HepG2 (cell line): ENCODE results near the gene KDM1B. TPM values are rescaled to one million over a fixed set of nuclear protein-coding genes. Genes with fewer than 3 reads are reported as not detected.

Experiments
- ATAC-seq: fragments of 200-7000 bp; cut with Tn5 transposase; 3 replicates; pipeline ENCODE4 v1.9.1; 2020; ENCODE audit warnings: mild to moderate bottlenecking, moderate library complexity
- BruUV-seq: library from RNA; stranded (reverse); fragments of 400-500 nt; replicated peaks from 2 replicates; lab custom pipeline; 2021; lab: Mats Ljungman, UMichigan
- CTCF ChIA-PET: fragments of 300-600 bp; formaldehyde crosslinking; extraction: SDS; loops from one replicate; lab custom pipeline; 2021; ENCODE audit warnings: low total read pairs, inconsistent platforms, low intra/inter-chr PET ratio; lab: Yijun Ruan, JAX
- POLR2A ChIA-PET: fragments of 350-600 bp; sonication (Branson Sonifier 250); formaldehyde crosslinking; loops from one replicate; lab custom pipeline; 2020; ENCODE audit warnings: antibody characterized with exemption, inconsistent platforms; lab: Yijun Ruan, JAX
- DNase-seq: peaks from one replicate; pipeline ENCODE4 v3.0.0-alpha.2; 2015; ENCODE audit warnings: low spot score
- FAIRE-seq: peaks from 3 replicates; lab custom pipeline; 2011; peaks lifted over from hg19 to GRCh38; lab: Jason Lieb, UNC
- H2AFZ ChIP-seq: one replicate; pipeline ENCODE4 v1.6.1; 2011; ENCODE audit warnings: low read length, inconsistent platforms
- H3K27ac ChIP-seq: fragments of 300-600 bp; 3 replicates; pipeline ENCODE4 v1.8.0; 2011; ENCODE audit warnings: mixed run types, mild to moderate bottlenecking, mixed read lengths, low read length, inconsistent platforms; ENCODE audit not compliant: insufficient read depth; ENCODE audit errors: extremely low read length
- H3K27me3 ChIP-seq, 2 experiments: fragments of 200-600 bp in 1 of 2; 2 replicates in 1 of 2; 3 replicates in 1 of 2; pipeline versions ENCODE4 v1.6.0 to v1.8.0; 2011; ENCODE audit warnings: low read length in 2 of 2, mild to moderate bottlenecking in 2 of 2, moderate library complexity in 2 of 2, inconsistent platforms in 1 of 2; ENCODE audit not compliant: insufficient read depth in 2 of 2, control insufficient read depth in 1 of 2
- H3K36me3 ChIP-seq, 2 experiments: fragments of 200-600 bp in 1 of 2; replicated peaks in 1 of 2; 2 replicates in 1 of 2; 3 replicates in 1 of 2; pipeline versions ENCODE4 v1.5.1 to v1.8.0; 2011; ENCODE audit warnings: low read length in 2 of 2, inconsistent platforms in 1 of 2; ENCODE audit not compliant: insufficient read depth in 2 of 2, control insufficient read depth in 1 of 2
- H3K4me1 ChIP-seq: 2 replicates; pipeline ENCODE4 v1.5.1; 2012; ENCODE audit warnings: low read length, inconsistent platforms; ENCODE audit not compliant: insufficient read depth
- H3K4me2 ChIP-seq: 2 replicates; pipeline ENCODE4 v1.6.0; 2011; ENCODE audit warnings: low read depth, low read length, inconsistent platforms
- H3K4me3 ChIP-seq, 3 experiments: fragments of 200-600 bp in 1 of 3; sonication (generic), shearing (Covaris generic) in 1 of 3; replicated peaks in 1 of 3; 2 replicates each; pipeline ENCODE4 v1.5.1; 2011 to 2016; ENCODE audit warnings: low read length in 3 of 3, inconsistent platforms in 2 of 3, low read depth in 2 of 3, mild to moderate bottlenecking in 2 of 3, control low read depth in 1 of 3, mixed read lengths in 1 of 3; ENCODE audit not compliant: insufficient read depth in 1 of 3
- H3K79me2 ChIP-seq: one replicate; pipeline ENCODE4 v1.6.1; 2011; ENCODE audit warnings: low read length, inconsistent platforms; ENCODE audit not compliant: insufficient read depth
- H3K9ac ChIP-seq: 2 replicates; pipeline ENCODE4 v1.6.0; 2011; ENCODE audit warnings: mild to moderate bottlenecking, low read depth, low read length, inconsistent platforms; ENCODE audit not compliant: insufficient read depth
- H3K9me3 ChIP-seq: 2 replicates; pipeline ENCODE4 v1.5.1; 2012; ENCODE audit warnings: mild to moderate bottlenecking, low read length
- H4K20me1 ChIP-seq: 2 replicates; pipeline ENCODE4 v1.6.0; 2011; ENCODE audit warnings: inconsistent platforms, mild to moderate bottlenecking, low read length, moderate library complexity; ENCODE audit not compliant: insufficient read depth
- BORCS8-MEF2B ChIP-seq: sonication (generic); formaldehyde crosslinking; IDR thresholded peaks from 2 replicates; pipeline ENCODE4 v1.8.0; 2022; ENCODE audit warnings: mild to moderate bottlenecking, missing genetic modification reagents
- CBX2 ChIP-seq, 2 experiments: fragments of 200-600 bp in 1 of 2; sonication (generic); formaldehyde crosslinking in 1 of 2; IDR thresholded peaks; 2 replicates each; pipeline versions ENCODE4 v1.7.0 to v1.8.1; 2018 to 2022; ENCODE audit warnings: low read depth in 2 of 2, low read length in 1 of 2, mild to moderate bottlenecking in 1 of 2, missing genetic modification reagents in 1 of 2
- CSRNP1 ChIP-seq: sonication (generic); formaldehyde crosslinking; IDR thresholded peaks from 2 replicates; pipeline ENCODE4 v1.8.1; 2023; ENCODE audit warnings: mild to moderate bottlenecking, missing genetic modification reagents
- DDIT3 ChIP-seq: sonication (generic); formaldehyde crosslinking; IDR thresholded peaks from 2 replicates; pipeline ENCODE4 v1.4.0; 2020; ENCODE audit warnings: mild to moderate bottlenecking, missing genetic modification reagents
- GATAD1 ChIP-seq: IDR thresholded peaks from 2 replicates; pipeline ENCODE4 v1.6.1; 2016; ENCODE audit warnings: missing genetic modification reagents, missing compliant biosample characterization
- HNRNPL ChIP-seq: fragments of 200-400 bp; formaldehyde crosslinking; IDR thresholded peaks from 2 replicates; pipeline ENCODE4 v1.6.1; 2017; ENCODE audit warnings: mild to moderate bottlenecking, low read depth, low read length
- JDP2 ChIP-seq: sonication (generic); formaldehyde crosslinking; IDR thresholded peaks from 2 replicates; pipeline ENCODE4 v1.8.1; 2022; ENCODE audit warnings: missing genetic modification reagents, borderline replicate concordance
- NCOA1 ChIP-seq: sonication (generic); formaldehyde crosslinking; IDR thresholded peaks from 2 replicates; pipeline ENCODE4 v1.9.0; 2021; ENCODE audit warnings: missing genetic modification reagents
- RERE ChIP-seq: IDR thresholded peaks from 2 replicates; pipeline ENCODE4 v1.6.1; 2016; ENCODE audit warnings: low read depth, missing genetic modification reagents, missing compliant biosample characterization
- RNF219 ChIP-seq: sonication (generic); formaldehyde crosslinking; IDR thresholded peaks from 2 replicates; pipeline ENCODE4 v1.5.0; 2020; ENCODE audit warnings: mild to moderate bottlenecking, missing genetic modification reagents
- TGIF2 ChIP-seq: IDR thresholded peaks from 2 replicates; pipeline ENCODE4 v1.6.1; 2016; ENCODE audit warnings: control low read depth, missing compliant biosample characterization
- ZFP91 ChIP-seq: sonication (generic); formaldehyde crosslinking; IDR thresholded peaks from 2 replicates; pipeline ENCODE4 v1.9.0; 2022; ENCODE audit warnings: missing genetic modification reagents, mild to moderate bottlenecking, borderline replicate concordance
- ZNF205 ChIP-seq: IDR thresholded peaks from 2 replicates; pipeline ENCODE4 v1.6.1; 2018; ENCODE audit warnings: missing biosample characterization, missing genetic modification reagents
- WGBS: methylation state at CpG from one replicate; pipeline ENCODE4 v1.1.6; 2017; ENCODE audit warnings: low lambda C conversion rate; 5-methylcytosine and 5-hydroxymethylcytosine counted together
- in situ Hi-C: cut with HindIII; loops from 2 replicates; pipeline ENCODE4 v1.10.0; 2017; ENCODE audit warnings: low pct_unique_long_range_greater_than_20kb; ENCODE audit not compliant: extremely low pct_ligation_motif_present
- intact Hi-C: fragments of 100-400 bp; cut with micrococcal nuclease; formaldehyde crosslinking; loops from one replicate; pipeline ENCODE4 v1.10.0; 2022; ENCODE audit not compliant: unreplicated experiment
- polyA plus RNA-seq, 8 experiments: library from polyadenylated mRNA; depleted of rRNA in 3 of 8; stranded (reverse) in 7 of 8; unstranded in 1 of 8; fragments of >200 nt; fragmentation: Illumina TruSeq in 4 of 8; extraction: Trizol in 4 of 8; gene quantifications; 2 replicates each; pipeline versions ENCODE4 v1.2.1 to v1.2.3, GENCODE V29; 2011 to 2016; ENCODE audit warnings: low read depth in 4 of 8, missing spikeins in 1 of 8, mixed read lengths in 1 of 8; ENCODE audit not compliant: insufficient read depth in 1 of 8
- total RNA-seq, 5 experiments: library from RNA; depleted of rRNA; stranded (reverse); fragments of >200 nt; fragmentation: Illumina TruSeq; extraction: Trizol; gene quantifications; 2 replicates each; pipeline ENCODE4 v1.2.3, GENCODE V29; 2016; ENCODE audit warnings: low read depth in 1 of 5

The KDM1B gene
- total and polyA plus RNA-seq, 2 of the 13 experiments (the other 11 are each of a cell fraction or from before 2014, with no cell fraction given): 9.8 to 13.2 TPM

GRCh38 chr6:18211338-18211737 lies 56.1 kb downstream of the KDM1B start:
- H3K9me3 ChIP-seq: no peaks in the 10 kb centered on the region
- in situ Hi-C loops (no loop called here), intact Hi-C loops (no loop called here)
- H3K4me3 ChIP-seq: no peak overlapping the region
- H3K4me2 ChIP-seq: no peak overlapping the region
- H3K9ac ChIP-seq: no peak overlapping the region
- H2AFZ ChIP-seq: no peak overlapping the region
- no peak for FAIRE-seq
- H3K36me3 ChIP-seq: peaks cover 0 to 4% of the 10 kb centered on the region in 2 experiments; a peak in 2 of 5 replicates
- ATAC-seq: no peak
- H3K4me1 ChIP-seq: peaks cover 17% of the 10 kb centered on the region
- BruUV-seq: no TSS peak
- no peak for DNase-seq
- no peaks in the 10 kb centered on the region for H3K27me3 ChIP-seq
- 94% methylated on average over 6 of the region's 6 CpGs for WGBS
- no peaks in the 10 kb centered on the region for H3K79me2 ChIP-seq
- H3K27ac ChIP-seq: no peak overlapping the region
- no peaks in the 10 kb centered on the region for H4K20me1 ChIP-seq
- CTCF ChIA-PET: no interaction called here
- POLR2A ChIA-PET: no interaction called here
- TF ChIP-seq JDP2 (no peak), HNRNPL (no peak), RERE (CRISPR knock-in tag) (no peak), TGIF2 (CRISPR knock-in tag) (no peak), CSRNP1 (CRISPR knock-in tag) (no peak), ZFP91 (CRISPR knock-in tag) (no peak), DDIT3 (no peak), CBX2 (IDR thresholded peaks at IDR 0.05; ENCODE audit: low read depth, low read length) (no peak), CBX2 (CRISPR knock-in tag; IDR thresholded peaks at IDR 0.05; ENCODE audit: low read depth) (no peak), GATAD1 (CRISPR knock-in tag) (no peak), ZNF205 (CRISPR knock-in tag) (no peak), NCOA1 (CRISPR knock-in tag) (no peak), BORCS8-MEF2B (CRISPR knock-in tag) (no peak), RNF219 (CRISPR knock-in tag) (no peak)
